Transverse colon (tissue), 4 donors: ENCODE measurements around the gene EIF2A.

Experiments
- POLR2A ChIP-seq: fragments of 450-650 bp; IDR thresholded peaks from one replicate; pipeline ENCODE4 v1.6.1; 2016; ENCODE audit warnings: antibody characterized with exemption, mild to moderate bottlenecking, moderate library complexity
- POLR2AphosphoS5 ChIP-seq, 3 donors: sonication (generic); formaldehyde crosslinking; IDR thresholded peaks; one replicate each; pipeline ENCODE4 v1.6.1; 2016; ENCODE audit warnings: antibody characterized with exemption in 3 of 3
- TF ChIP-seq, protein P1 (sequence below), 5 experiments: fragments of 200-600 bp in 3 of 5; fragments of 450-650 bp in 2 of 5; sonication (generic) in 3 of 5; IDR thresholded peaks; 1 replicate in 2 of 5; 2 replicates in 3 of 5; pipeline ENCODE4 v1.5.1; 2016 to 2017; ENCODE audit warnings: antibody characterized with exemption in 5 of 5, inconsistent platforms in 3 of 5, mild to moderate bottlenecking in 2 of 5, moderate library complexity in 1 of 5

DNA sequence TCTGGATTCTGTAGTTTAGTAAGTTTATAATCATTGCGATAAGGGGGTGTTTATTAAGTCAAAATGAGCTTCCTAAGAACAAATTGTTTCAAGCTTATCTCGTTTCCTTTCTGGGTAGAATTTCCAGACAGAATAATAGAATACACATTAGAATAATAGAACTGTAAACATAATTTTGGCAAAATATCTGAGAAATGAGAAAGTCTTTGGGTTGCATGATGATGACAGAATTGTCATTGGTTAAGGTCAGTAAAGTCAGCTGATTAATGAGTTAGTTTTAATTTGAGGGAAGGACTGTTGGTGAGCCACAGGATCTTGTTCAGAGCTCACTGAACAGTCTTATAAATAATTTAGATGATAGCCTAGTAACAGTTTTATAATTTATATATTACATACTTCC is 10.2 kb downstream of the EIF2A start:
- TF ChIP-seq POLR2A, result no peak
- TF ChIP-seq, protein P1, sequence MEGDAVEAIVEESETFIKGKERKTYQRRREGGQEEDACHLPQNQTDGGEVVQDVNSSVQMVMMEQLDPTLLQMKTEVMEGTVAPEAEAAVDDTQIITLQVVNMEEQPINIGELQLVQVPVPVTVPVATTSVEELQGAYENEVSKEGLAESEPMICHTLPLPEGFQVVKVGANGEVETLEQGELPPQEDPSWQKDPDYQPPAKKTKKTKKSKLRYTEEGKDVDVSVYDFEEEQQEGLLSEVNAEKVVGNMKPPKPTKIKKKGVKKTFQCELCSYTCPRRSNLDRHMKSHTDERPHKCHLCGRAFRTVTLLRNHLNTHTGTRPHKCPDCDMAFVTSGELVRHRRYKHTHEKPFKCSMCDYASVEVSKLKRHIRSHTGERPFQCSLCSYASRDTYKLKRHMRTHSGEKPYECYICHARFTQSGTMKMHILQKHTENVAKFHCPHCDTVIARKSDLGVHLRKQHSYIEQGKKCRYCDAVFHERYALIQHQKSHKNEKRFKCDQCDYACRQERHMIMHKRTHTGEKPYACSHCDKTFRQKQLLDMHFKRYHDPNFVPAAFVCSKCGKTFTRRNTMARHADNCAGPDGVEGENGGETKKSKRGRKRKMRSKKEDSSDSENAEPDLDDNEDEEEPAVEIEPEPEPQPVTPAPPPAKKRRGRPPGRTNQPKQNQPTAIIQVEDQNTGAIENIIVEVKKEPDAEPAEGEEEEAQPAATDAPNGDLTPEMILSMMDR (IDR thresholded peaks at IDR 0.05), result no peak
- TF ChIP-seq POLR2AphosphoS5 (IDR thresholded peaks at IDR 0.05), result no peak
